HG03280 (cell line): ENCODE data around the gene TBL3.
A peak's percentile ranks its signal among the peaks of the same experiment; 100 is the strongest.

Experiments
- ATAC-seq: cut with Tn5 transposase; IDR thresholded peaks from one replicate; pipeline ENCODE4 v1.9.1; 2021; ENCODE audit warnings: mild to moderate bottlenecking, moderate library complexity; ENCODE audit not compliant: unreplicated experiment

TBL3 gene

GRCh38 chr16:1963806-1964505 is 7.9 kb upstream of the TBL3 start:
- peak; percentile 10 for ATAC-seq

GRCh38 chr16:1964506-1965395 is 7.1 kb upstream of the TBL3 start, which contains the start of gene RPS2:
TSS of gene RPS2 (minus strand) at chr16:1964826. CDS start at chr16:1964625, 201 bp downstream.
- ATAC-seq = peak; percentile 88

- ATAC-seq = no peak
Observed at GRCh38 chr16:1965396-1966001, 6.4 kb upstream of the TBL3 start.

- ATAC-seq = no peak
Observed at GRCh38 chr16:1966460-1966859, 5.4 kb upstream of the TBL3 start, which contains the start of gene RNF151. TSS of gene RNF151 (plus strand) at chr16:1966856. CDS start at chr16:1966882, 26 bp downstream.

GRCh38 chr16:1968146-1968953 is 3.5 kb upstream of the TBL3 start:
- ATAC-seq = no peak

GRCh38 chr16:1972490-1972877 is 631 bp downstream of the TBL3 start:
- no peak for ATAC-seq

GRCh38 chr16:1973461-1974156 is 1.8 kb downstream of the TBL3 start:
- ATAC-seq = no peak

- no peak for ATAC-seq
Observed at GRCh38 chr16:1974157-1975070, 2.6 kb downstream of the TBL3 start.

- ATAC-seq = no peak
Observed at GRCh38 chr16:1975432-1976215, 3.8 kb downstream of the TBL3 start.

- no peak for ATAC-seq
Observed at GRCh38 chr16:1976216-1976520, 4.3 kb downstream of the TBL3 start.

- ATAC-seq = no peak
Observed at GRCh38 chr16:1976951-1977874, 5.4 kb downstream of the TBL3 start.

- no peak for ATAC-seq
Observed at GRCh38 chr16:1977875-1978268, 6.0 kb downstream of the TBL3 start.

- ATAC-seq = no peak
Observed at GRCh38 chr16:1978476-1979120, 6.7 kb downstream of the TBL3 start.

- ATAC-seq = no peak
Observed at GRCh38 chr16:1979271-1980029, 7.6 kb downstream of the TBL3 start.

GRCh38 chr16:1980030-1980769 is 8.3 kb downstream of the TBL3 start:
- ATAC-seq = no peak

- no peak for ATAC-seq
Observed at GRCh38 chr16:1980770-1981087, 8.9 kb downstream of the TBL3 start.
